ENCODE data around the gene RAX2. TPM values are rescaled to one million over a fixed set of nuclear protein-coding genes. Genes with fewer than 3 reads are reported as not detected.

The RAX2 gene
- total and polyA plus RNA-seq, 2 of the 13 experiments (the other 11 are each of a cell fraction or from before 2014, with no cell fraction given), result not detected

- Histone ChIP-seq H4K20me1 (ENCODE audit: insufficient read depth, low read length) (no peaks in the 10 kb centered on the region), H3K27me3 (ENCODE audit: control insufficient read depth in 1 of 2, insufficient read depth in 2 of 2, low read length in 2 of 2) (0 out of 5 replicates have a peak, but pooled peaks cover 0 to under 1% of the 10 kb centered on the region in 2 experiments), H3K4me2 (ENCODE audit: low read depth, low read length) (no peak overlapping the region), H3K27ac (ENCODE audit: extremely low read length, insufficient read depth, low read length) (no peak overlapping the region), H3K4me1 (ENCODE audit: insufficient read depth, low read length) (no peaks in the 10 kb centered on the region), H3K4me3 (replicated peaks in 1 of 3; ENCODE audit: insufficient read depth in 1 of 3, low read depth in 2 of 3, low read length in 3 of 3) (no peak overlapping the region), H3K9me3 (ENCODE audit: low read length) (no peaks in the 10 kb centered on the region), H3K36me3 (replicated peaks in 1 of 2; ENCODE audit: control insufficient read depth in 1 of 2, insufficient read depth in 2 of 2, low read length in 2 of 2) (peaks cover 9 to 20% of the 10 kb centered on the region in 2 experiments; a peak in 2 of 5 replicates), H2AFZ (ENCODE audit: low read length) (no peak overlapping the region), H3K79me2 (ENCODE audit: insufficient read depth, low read length) (no peaks in the 10 kb centered on the region), H3K9ac (ENCODE audit: insufficient read depth, low read depth, low read length) (no peak overlapping the region)
- DNase-seq (ENCODE audit: low spot score) (no peak), FAIRE-seq (no peak), ATAC-seq (no peak)
- ChIA-PET CTCF (ENCODE audit: low intra/inter-chr PET ratio, low total read pairs) (no interaction called here), POLR2A (no interaction called here)
- TF ChIP-seq SP4 (CRISPR knock-in tag; IDR thresholded peaks at IDR 0.05) (no peak), ZNF414 (CRISPR knock-in tag; IDR thresholded peaks at IDR 0.05) (no peak), ZNF3 (CRISPR knock-in tag; IDR thresholded peaks at IDR 0.05) (no peak), PRDM10 (CRISPR knock-in tag; IDR thresholded peaks at IDR 0.05; ENCODE audit: low read depth) (no peak), ZNF383 (CRISPR knock-in tag; IDR thresholded peaks at IDR 0.05; ENCODE audit: borderline replicate concordance) (no peak), TARDBP (CRISPR knock-in tag; IDR thresholded peaks at IDR 0.05) (no peak), ZNF674 (CRISPR knock-in tag; IDR thresholded peaks at IDR 0.05; ENCODE audit: low read depth) (no peak), HES4 (CRISPR knock-in tag; IDR thresholded peaks at IDR 0.05; ENCODE audit: borderline replicate concordance) (no peak), RERE (CRISPR knock-in tag; IDR thresholded peaks at IDR 0.05; ENCODE audit: low read depth) (no peak), PHF21A (CRISPR knock-in tag; IDR thresholded peaks at IDR 0.05) (no peak), ZNF652 (CRISPR knock-in tag; IDR thresholded peaks at IDR 0.05; ENCODE audit: borderline replicate concordance, low read depth) (no peak), CBFB (CRISPR knock-in tag; IDR thresholded peaks at IDR 0.05) (no peak), KDM2A (CRISPR knock-in tag; IDR thresholded peaks at IDR 0.05; ENCODE audit: borderline replicate concordance, low read depth) (no peak)
- BruUV-seq (replicated peaks), result no TSS peak
- intact Hi-C loops (cut with micrococcal nuclease; ENCODE audit: unreplicated experiment) (loop anchor here (10.0 kb wide), 1 partner anchor 64 kb away; the partner anchor contains the start of genes PIP5K1C and TJP3), in situ Hi-C loops (cut with HindIII; ENCODE audit: extremely low pct_ligation_motif_present, low pct_unique_long_range_greater_than_20kb) (no loop called here)
- 93% methylated on average over 7 of the region's 7 CpGs for WGBS (ENCODE audit: low lambda C conversion rate)
Measured at GRCh38 chr19:3768748-3769099, 3.3 kb downstream of the RAX2 start.
